ENCODE results near the gene CORO1C. TPM values are rescaled to one million over a fixed set of nuclear protein-coding genes. Genes with fewer than 3 reads are reported as not detected.

Gene CORO1C
- total RNA-seq, 1 experiment from 2014 or later: 138 TPM

DNA sequence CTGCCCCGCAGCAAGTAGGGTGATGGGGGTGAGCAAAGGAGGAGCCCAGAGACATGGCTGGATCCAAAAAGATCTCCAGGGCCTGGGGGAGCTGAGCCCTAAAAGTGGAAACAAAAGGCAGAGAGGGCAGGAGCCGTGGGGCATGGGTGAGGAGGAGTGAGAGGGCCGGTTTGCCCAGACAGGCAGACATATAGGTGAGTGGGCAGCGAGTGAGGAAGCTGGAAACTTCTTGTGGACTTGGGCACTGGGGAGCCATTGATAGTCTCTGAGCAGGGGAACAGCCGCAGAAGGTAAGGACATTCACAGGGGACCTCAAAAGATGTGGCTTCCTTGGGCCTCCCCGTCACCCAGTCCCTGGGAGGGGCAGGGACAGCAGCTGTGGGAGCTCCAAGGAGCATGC is 116.7 kb downstream of the CORO1C start (continued):
- TF ChIP-seq, protein P1, sequence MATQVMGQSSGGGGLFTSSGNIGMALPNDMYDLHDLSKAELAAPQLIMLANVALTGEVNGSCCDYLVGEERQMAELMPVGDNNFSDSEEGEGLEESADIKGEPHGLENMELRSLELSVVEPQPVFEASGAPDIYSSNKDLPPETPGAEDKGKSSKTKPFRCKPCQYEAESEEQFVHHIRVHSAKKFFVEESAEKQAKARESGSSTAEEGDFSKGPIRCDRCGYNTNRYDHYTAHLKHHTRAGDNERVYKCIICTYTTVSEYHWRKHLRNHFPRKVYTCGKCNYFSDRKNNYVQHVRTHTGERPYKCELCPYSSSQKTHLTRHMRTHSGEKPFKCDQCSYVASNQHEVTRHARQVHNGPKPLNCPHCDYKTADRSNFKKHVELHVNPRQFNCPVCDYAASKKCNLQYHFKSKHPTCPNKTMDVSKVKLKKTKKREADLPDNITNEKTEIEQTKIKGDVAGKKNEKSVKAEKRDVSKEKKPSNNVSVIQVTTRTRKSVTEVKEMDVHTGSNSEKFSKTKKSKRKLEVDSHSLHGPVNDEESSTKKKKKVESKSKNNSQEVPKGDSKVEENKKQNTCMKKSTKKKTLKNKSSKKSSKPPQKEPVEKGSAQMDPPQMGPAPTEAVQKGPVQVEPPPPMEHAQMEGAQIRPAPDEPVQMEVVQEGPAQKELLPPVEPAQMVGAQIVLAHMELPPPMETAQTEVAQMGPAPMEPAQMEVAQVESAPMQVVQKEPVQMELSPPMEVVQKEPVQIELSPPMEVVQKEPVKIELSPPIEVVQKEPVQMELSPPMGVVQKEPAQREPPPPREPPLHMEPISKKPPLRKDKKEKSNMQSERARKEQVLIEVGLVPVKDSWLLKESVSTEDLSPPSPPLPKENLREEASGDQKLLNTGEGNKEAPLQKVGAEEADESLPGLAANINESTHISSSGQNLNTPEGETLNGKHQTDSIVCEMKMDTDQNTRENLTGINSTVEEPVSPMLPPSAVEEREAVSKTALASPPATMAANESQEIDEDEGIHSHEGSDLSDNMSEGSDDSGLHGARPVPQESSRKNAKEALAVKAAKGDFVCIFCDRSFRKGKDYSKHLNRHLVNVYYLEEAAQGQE (IDR thresholded peaks at IDR 0.05; ENCODE audit: low read depth): no peak
- TF ChIP-seq JUND (IDR thresholded peaks at IDR 0.05) (no peak), ZFX (IDR thresholded peaks at IDR 0.05) (no peak), POLR2A (IDR thresholded peaks at IDR 0.05; ENCODE audit: borderline replicate concordance, extremely low read depth, insufficient read depth, insufficient read length) (no peak)

- ChIA-PET RAD21 (ENCODE audit: low non-redundant PET in 1 of 2, low total read pairs in 2 of 2, uncharacterized antibody in 2 of 2, unreplicated experiment in 2 of 2) (no interaction called here), POLR2A (no interaction called here), CTCF (no interaction called here)
- BruUV-seq (replicated peaks): no TSS peak
- DNase-seq (ENCODE audit: low read depth, low spot score) (no peak), ATAC-seq (no peak)
- Histone ChIP-seq H3K4me2 (ENCODE audit: low read length) (no peak overlapping the region), H3K36me3 (ENCODE audit: control insufficient read depth in 1 of 2, insufficient read depth in 2 of 2, low read length in 2 of 2) (no peaks in the 10 kb centered on the region), H3K4me1 (ENCODE audit: control insufficient read depth in 1 of 2, insufficient read depth in 2 of 2, low read length in 2 of 2) (peaks cover 15 to 29% of the 10 kb centered on the region in 2 experiments), H3K27ac (ENCODE audit: low read depth, low read length) (no peak overlapping the region), H4K20me1 (ENCODE audit: insufficient read depth) (no peaks in the 10 kb centered on the region), H3K9me3 (ENCODE audit: control insufficient read depth in 1 of 2, insufficient read depth in 1 of 2, low read depth in 1 of 2, low read length in 2 of 2) (peaks cover 0 to 6% of the 10 kb centered on the region in 2 experiments; a peak in 1 of 4 replicates), H3K79me2 (ENCODE audit: insufficient read depth, low read length) (no peaks in the 10 kb centered on the region), H3K9me2 (ENCODE audit: insufficient read depth) (no peaks in the 10 kb centered on the region), H2AFZ (ENCODE audit: low read depth, low read length, poor library complexity, severe bottlenecking) (no peak overlapping the region), H3K9ac (ENCODE audit: low read length) (no peak overlapping the region), H3K4me3 (replicated peaks in 1 of 2; ENCODE audit: low read depth in 1 of 2, low read length in 2 of 2) (no peak overlapping the region), H3K27me3 (ENCODE audit: insufficient read depth, low read length) (no peaks in the 10 kb centered on the region)
- intact Hi-C loops (cut with micrococcal nuclease): loop anchor here (10.0 kb wide), 2 partner anchors 279 to 699 kb away; partner anchors contain the start of gene CMKLR1
- TF ChIP-seq ZBTB33 (IDR thresholded peaks at IDR 0.05; ENCODE audit: extremely low read depth, insufficient replicate concordance, low read length) (no peak), EZH2 (IDR thresholded peaks at IDR 0.05) (no peak), ELF1 (IDR thresholded peaks at IDR 0.05; ENCODE audit: borderline replicate concordance, low read depth) (no peak), ATF3 (IDR thresholded peaks at IDR 0.05) (no peak), ZNF274 (IDR thresholded peaks at IDR 0.05; ENCODE audit: low read depth, low read length) (no peak), RAD21 (IDR thresholded peaks at IDR 0.05; ENCODE audit: low read depth) (no peak), MAX (IDR thresholded peaks at IDR 0.05) (no peak), EGR1 (IDR thresholded peaks at IDR 0.05; ENCODE audit: low read depth) (no peak), CBX3 (IDR thresholded peaks at IDR 0.05; ENCODE audit: low read depth) (no peak), YY1 (IDR thresholded peaks at IDR 0.05; ENCODE audit: extremely low read depth, insufficient replicate concordance, low read depth, low read length) (no peak), ZFX (IDR thresholded peaks at IDR 0.05) (no peak), CEBPB (IDR thresholded peaks at IDR 0.05; ENCODE audit: low read depth) (no peak), SIN3A (IDR thresholded peaks at IDR 0.05; ENCODE audit: low read depth) (no peak), JUND (IDR thresholded peaks at IDR 0.05) (no peak), EZH2phosphoT487 (IDR thresholded peaks at IDR 0.05; ENCODE audit: borderline replicate concordance) (no peak)
- TF ChIP-seq, protein P1 (IDR thresholded peaks at IDR 0.05; ENCODE audit: low read depth): no peak
These were observed 117.3 kb downstream of the CORO1C start for GRCh38 chr12:108614041-108614440.

All from HCT116 (cell line).